Neural progenitor cell (in vitro differentiated cells): ENCODE data around the gene OR52B4.

Experiments used
- CTCF ChIP-seq: fragments of 200-600 bp; sonication (generic); IDR thresholded peaks from 2 replicates; pipeline ENCODE4 v1.5.1; 2017; ENCODE audit warnings: antibody characterized with exemption, mild to moderate bottlenecking
- EZH2 ChIP-seq: fragments of 200-600 bp; sonication (generic); IDR thresholded peaks from 2 replicates; pipeline ENCODE4 v1.6.1; 2017; ENCODE audit warnings: antibody characterized with exemption, mild to moderate bottlenecking, moderate library complexity
- EZH2phosphoT487 ChIP-seq: fragments of 200-600 bp; sonication (generic); IDR thresholded peaks from 2 replicates; pipeline ENCODE4 v1.6.1; 2017; ENCODE audit warnings: antibody characterized with exemption

GRCh38 chr11:4385978-4386740, 18.0 kb upstream of the OR52B4 start:
- no peak for TF ChIP-seq CTCF
- TF ChIP-seq EZH2: no peak
- TF ChIP-seq EZH2phosphoT487: no peak
